H1 (cell line): ENCODE measurements around the gene UBE3A. TPM values are rescaled to one million over a fixed set of nuclear protein-coding genes. Genes with fewer than 3 reads are reported as not detected.

Source experiments
- NRF1 ChIP-seq: IDR thresholded peaks from 2 replicates; pipeline ENCODE4 v1.6.1; 2011; ENCODE audit warnings: mild to moderate bottlenecking, low read depth, low read length, improper control_type of control experiment
- POLR2A ChIP-seq, 2 experiments: IDR thresholded peaks; 1 replicate in 1 of 2; 2 replicates in 1 of 2; pipeline ENCODE4 v1.6.1; 2011; ENCODE audit warnings: low read depth in 2 of 2, low read length in 2 of 2, mild to moderate bottlenecking in 2 of 2; ENCODE audit errors: control extremely low read depth in 1 of 2
- POU5F1 ChIP-seq: IDR thresholded peaks from 2 replicates; pipeline ENCODE4 v1.6.1; 2011; ENCODE audit warnings: low read depth, mild to moderate bottlenecking, low read length, moderate library complexity
- SIN3A ChIP-seq, 2 experiments: IDR thresholded peaks in 1 of 2; conservative IDR thresholded peaks in 1 of 2; 2 replicates each; pipeline ENCODE4 v1.6.1; 2011 to 2012; ENCODE audit warnings: low read length in 2 of 2, improper control_type of control experiment in 1 of 2, low read depth in 1 of 2, mild to moderate bottlenecking in 1 of 2
- SP4 ChIP-seq: IDR thresholded peaks from 2 replicates; pipeline ENCODE4 v1.6.1; 2012; ENCODE audit warnings: low read length, inconsistent platforms
- TCF12 ChIP-seq: IDR thresholded peaks from 2 replicates; pipeline ENCODE4 v1.6.1; 2011; ENCODE audit warnings: low read depth, mild to moderate bottlenecking, low read length
- polyA plus RNA-seq, 7 experiments: library from polyadenylated mRNA; depleted of rRNA in 3 of 7; stranded (reverse) in 5 of 7; unstranded in 2 of 7; fragments of >200 nt in 5 of 7; fragments of 200-250 nt in 2 of 7; gene quantifications; 1 replicate in 5 of 7; 2 replicates in 1 of 7; 4 replicates in 1 of 7; pipeline versions ENCODE4 v1.2.1 to v1.2.3, GENCODE V29; 2011 to 2013; ENCODE audit warnings: missing spikeins in 2 of 7, mixed read lengths in 2 of 7
- total RNA-seq: library from RNA; stranded (reverse); fragmentation: NEBNext Ultra II Directional; extraction: Animal tissue kit (Norgen Biotek cat#: 25700); gene quantifications from 2 replicates; pipeline ENCODE4 v1.2.1, GENCODE V29; 2021

UBE3A gene
- total and polyA plus RNA-seq, 2 of the 8 experiments (the other 6 are each of a cell fraction or from before 2014, with no cell fraction given): 13.8 to 110 TPM

DNA sequence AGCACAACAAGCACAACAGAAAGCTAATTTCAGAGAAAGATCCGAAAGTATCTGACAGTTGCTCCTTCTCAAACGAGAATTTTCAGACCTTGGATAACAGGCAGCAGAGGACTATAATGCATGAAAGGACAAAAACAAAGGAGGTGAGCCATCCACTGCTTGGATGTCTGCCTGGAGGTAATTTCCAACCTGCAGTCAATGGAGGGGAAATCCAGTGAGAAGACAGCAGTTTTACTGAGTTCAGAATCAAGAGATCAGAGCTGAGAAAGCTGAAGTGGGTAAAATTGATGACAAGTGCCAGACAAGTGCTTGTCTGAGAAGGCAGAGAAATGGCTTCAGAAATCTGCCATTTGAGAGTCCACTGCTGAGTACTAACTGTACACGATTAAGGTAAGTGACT is 22.1 kb downstream of the UBE3A start (continued):
- no peak for TF ChIP-seq POU5F1
- TF ChIP-seq TCF12: no peak
- TF ChIP-seq SIN3A (conservative IDR thresholded peaks at IDR 0.05 in 1 of 2, IDR thresholded peaks at IDR 0.05 in 1 of 2; ENCODE audit: low read depth in 1 of 2, low read length in 2 of 2): no peak
- TF ChIP-seq NRF1: no peak
- no peak for TF ChIP-seq POLR2A (IDR thresholded peaks at IDR 0.05; ENCODE audit: control extremely low read depth in 1 of 2, low read depth in 2 of 2, low read length in 2 of 2)
- TF ChIP-seq SP4: no peak
